OCI-LY7 (cell line): ENCODE data around the gene CFAP74. TPM values are rescaled to one million over a fixed set of nuclear protein-coding genes. Genes with fewer than 3 reads are reported as not detected.

Experiments used
- BruUV-seq: library from RNA; stranded (reverse); fragments of 400-500 nt; replicated peaks from 2 replicates; lab custom pipeline; 2021; lab: Mats Ljungman, UMichigan
- CTCF ChIA-PET: fragments of 300-600 bp; sonication (Branson Sonifier 250); formaldehyde crosslinking; loops from one replicate; lab custom pipeline; 2022; ENCODE audit warnings: antibody characterized with exemption; ENCODE audit not compliant: unreplicated experiment; lab: Charles Lee
- POLR2A ChIA-PET: fragments of 300-600 bp; sonication (Branson Sonifier 250); formaldehyde crosslinking; loops from one replicate; lab custom pipeline; 2022; ENCODE audit warnings: antibody characterized with exemption; lab: Charles Lee
- DNase-seq: peaks from one replicate; pipeline ENCODE4 v3.0.0-alpha.2; 2015; ENCODE audit warnings: low spot score
- H2AFZ ChIP-seq: fragments of 200-600 bp; sonication (generic), shearing (Covaris generic); 2 replicates; pipeline ENCODE4 v1.6.1; 2014; ENCODE audit warnings: mild to moderate bottlenecking, antibody characterized with exemption, low read length, moderate library complexity
- H3K27ac ChIP-seq: fragments of 200-600 bp; sonication (generic); 2 replicates; pipeline ENCODE4 v1.5.1; 2014; ENCODE audit warnings: mixed run types, low read depth, mild to moderate bottlenecking, moderate library complexity, low read length, inconsistent platforms; ENCODE audit not compliant: poor library complexity, severe bottlenecking
- H3K36me3 ChIP-seq: fragments of 200-600 bp; sonication (generic); 2 replicates; pipeline ENCODE4 v1.6.1; 2014; ENCODE audit warnings: mild to moderate bottlenecking, antibody characterized with exemption, low read length, moderate library complexity, mixed read lengths; ENCODE audit not compliant: insufficient read depth
- H3K4me1 ChIP-seq: fragments of 200-600 bp; sonication (generic); 2 replicates; pipeline ENCODE4 v1.5.1; 2014; ENCODE audit warnings: mild to moderate bottlenecking, low read length; ENCODE audit not compliant: insufficient read depth, poor library complexity, severe bottlenecking
- H3K4me2 ChIP-seq: fragments of 200-600 bp; sonication (generic); 2 replicates; pipeline ENCODE4 v1.6.1; 2014; ENCODE audit warnings: mild to moderate bottlenecking, low read length
- H3K4me3 ChIP-seq: fragments of 200-600 bp; sonication (generic); 2 replicates; pipeline ENCODE4 v1.5.1; 2014; ENCODE audit warnings: mild to moderate bottlenecking, low read depth, low read length; ENCODE audit not compliant: poor library complexity, severe bottlenecking
- H3K79me2 ChIP-seq: fragments of 200-600 bp; sonication (generic); 2 replicates; pipeline ENCODE4 v1.6.1; 2016; ENCODE audit warnings: low read depth, mild to moderate bottlenecking, low read length, moderate library complexity, mixed read lengths; ENCODE audit not compliant: insufficient read depth
- H3K9me2 ChIP-seq: fragments of 200-600 bp; sonication (generic); 2 replicates; pipeline ENCODE4 v1.6.1; 2016; ENCODE audit warnings: mild to moderate bottlenecking, low read length, mixed read lengths; ENCODE audit not compliant: insufficient read depth
- H3K9me3 ChIP-seq: fragments of 200-600 bp; sonication (generic); 2 replicates; pipeline ENCODE4 v1.6.1; 2014; ENCODE audit warnings: mild to moderate bottlenecking, mixed run types, low read length, mixed read lengths
- H4K20me1 ChIP-seq: fragments of 200-600 bp; sonication (generic); 2 replicates; pipeline ENCODE4 v1.6.1; 2014; ENCODE audit warnings: mild to moderate bottlenecking, antibody characterized with exemption, low read length, moderate library complexity, mixed read lengths; ENCODE audit not compliant: insufficient read depth
- CTCF ChIP-seq: fragments of 200-600 bp; sonication (generic); conservative IDR thresholded peaks from 2 replicates; pipeline ENCODE4 v1.5.1; 2014; ENCODE audit warnings: mild to moderate bottlenecking, antibody characterized with exemption, low read length, moderate library complexity, mixed read lengths
- EZH2phosphoT487 ChIP-seq: fragments of 200-600 bp; sonication (generic); IDR thresholded peaks from 2 replicates; pipeline ENCODE4 v1.6.1; 2018; ENCODE audit warnings: low read depth, borderline replicate concordance, mild to moderate bottlenecking, mixed run types, antibody characterized with exemption, low read length, moderate library complexity, mixed read lengths
- intact Hi-C: fragments of 100-400 bp; cut with micrococcal nuclease; formaldehyde crosslinking; loops from one replicate; pipeline ENCODE4 v1.10.0; 2022; ENCODE audit not compliant: unreplicated experiment
- total RNA-seq, 2 experiments: library from RNA; depleted of rRNA in 1 of 2; stranded (reverse); fragments of >200 nt in 1 of 2; shearing (Covaris generic) in 1 of 2; gene quantifications; 2 replicates each; pipeline ENCODE4 v1.2.3, GENCODE V29; 2014 to 2022

Gene CFAP74
- total RNA-seq, 2 experiments from 2014 or later = not detected

GRCh38 chr1:2009101-2010053 lies 5.8 kb upstream of the CFAP74 start:
- Histone ChIP-seq H2AFZ (no peak overlapping the region), H3K4me3 (no peak overlapping the region), H3K4me1 (no peaks in the 10 kb centered on the region), H3K36me3 (no peaks in the 10 kb centered on the region), H4K20me1 (no peaks in the 10 kb centered on the region), H3K9me2 (no peaks in the 10 kb centered on the region), H3K9me3 (no peaks in the 10 kb centered on the region), H3K27ac (no peak overlapping the region), H3K79me2 (no peaks in the 10 kb centered on the region), H3K4me2 (no peak overlapping the region)
- CTCF ChIA-PET = no interaction called here
- POLR2A ChIA-PET = no interaction called here
- no TSS peak for BruUV-seq
- intact Hi-C loops = no loop called here
- DNase-seq = no peak
- TF ChIP-seq CTCF = no peak
- TF ChIP-seq EZH2phosphoT487 = no peak

GRCh38 chr1:2004856-2005255 lies 1.3 kb upstream of the CFAP74 start:
- Histone ChIP-seq H3K36me3 (no peaks in the 10 kb centered on the region), H3K4me2 (no peak overlapping the region), H3K4me1 (no peaks in the 10 kb centered on the region), H3K4me3 (no peak overlapping the region), H3K27ac (no peak overlapping the region), H3K9me2 (no peaks in the 10 kb centered on the region), H3K9me3 (no peaks in the 10 kb centered on the region), H3K79me2 (no peaks in the 10 kb centered on the region), H2AFZ (no peak overlapping the region), H4K20me1 (no peaks in the 10 kb centered on the region)
- BruUV-seq = no TSS peak
- no peak for DNase-seq
- POLR2A ChIA-PET = no interaction called here
- CTCF ChIA-PET = no interaction called here
- TF ChIP-seq CTCF (no peak), EZH2phosphoT487 (no peak)
- intact Hi-C loops = no loop called here

GRCh38 chr1:2001773-2002411 lies 1.7 kb downstream of the CFAP74 start:
- no peaks in the 10 kb centered on the region for H3K79me2 ChIP-seq
- no peaks in the 10 kb centered on the region for H3K9me3 ChIP-seq
- no peak overlapping the region for H3K27ac ChIP-seq
- H3K36me3 ChIP-seq = no peaks in the 10 kb centered on the region
- DNase-seq = no peak
- BruUV-seq = no TSS peak
- H2AFZ ChIP-seq = no peak overlapping the region
- no peak overlapping the region for H3K4me3 ChIP-seq
- no peak overlapping the region for H3K4me2 ChIP-seq
- H4K20me1 ChIP-seq = no peaks in the 10 kb centered on the region
- no peak for TF ChIP-seq EZH2phosphoT487
- no peak for TF ChIP-seq CTCF
- intact Hi-C loops = no loop called here
- ChIA-PET POLR2A (no interaction called here), CTCF (no interaction called here)
- H3K9me2 ChIP-seq = no peaks in the 10 kb centered on the region
- no peaks in the 10 kb centered on the region for H3K4me1 ChIP-seq
